ENCODE results near the gene LRCOL1. TPM values are rescaled to one million over a fixed set of nuclear protein-coding genes. Genes with fewer than 3 reads are reported as not detected.

LRCOL1 gene
- total RNA-seq, 1 donor = not detected

GRCh38 chr12:132634411-132634990, 24.1 kb upstream of the LRCOL1 start:
- no peak overlapping the region for H3K4me3 ChIP-seq (ENCODE audit: low read depth, low read length)
- no peak for TF ChIP-seq CTCF (IDR thresholded peaks at IDR 0.05; ENCODE audit: insufficient read depth, low read length)
- DNase-seq (ENCODE audit: low read depth) = no peak

- no peak for DNase-seq (ENCODE audit: low read depth)
- TF ChIP-seq CTCF (IDR thresholded peaks at IDR 0.05; ENCODE audit: insufficient read depth, low read length) = no peak
- no peak overlapping the region for H3K4me3 ChIP-seq (ENCODE audit: low read depth, low read length)
Measured at GRCh38 chr12:132633901-132634300, 23.5 kb upstream of the LRCOL1 start.

- no peak overlapping the region for H3K4me3 ChIP-seq (ENCODE audit: low read depth, low read length)
- no peak for DNase-seq (ENCODE audit: low read depth)
- TF ChIP-seq CTCF (IDR thresholded peaks at IDR 0.05; ENCODE audit: insufficient read depth, low read length) = no peak
Measured at GRCh38 chr12:132633398-132633797, 23.0 kb upstream of the LRCOL1 start.

DNA sequence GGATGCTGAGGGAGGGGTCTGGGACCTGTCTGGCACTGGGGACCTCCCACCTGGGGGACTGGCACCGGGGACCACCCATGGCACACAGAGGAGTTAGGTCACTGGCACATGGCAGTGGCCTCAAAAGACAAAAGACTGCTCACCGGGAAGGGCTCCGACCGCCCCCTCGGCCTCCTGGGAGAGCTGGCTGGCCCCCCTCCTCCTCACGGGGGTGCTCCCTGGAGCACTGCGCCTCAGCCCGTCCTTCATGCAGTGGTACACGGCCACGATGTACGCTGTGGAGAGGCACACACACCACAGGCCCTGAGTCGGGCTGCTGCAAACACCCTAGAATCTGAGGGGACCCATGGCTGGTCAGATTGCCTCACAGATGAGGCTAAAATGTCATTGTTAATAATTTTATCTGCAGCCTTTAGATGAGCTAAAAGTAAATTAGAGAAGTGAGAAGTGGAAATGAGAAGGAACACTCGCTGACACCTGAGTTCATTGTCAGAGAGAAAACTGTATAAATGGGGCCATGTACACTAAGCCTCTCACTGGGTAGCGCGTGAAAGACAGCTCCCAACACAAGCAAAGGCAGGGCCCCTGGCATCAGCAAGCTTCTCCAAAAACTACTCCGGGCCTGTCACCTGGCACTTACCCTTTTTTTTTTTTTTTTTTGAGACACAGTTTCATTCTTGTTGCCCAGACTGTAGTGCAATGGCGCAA, 22.3 kb upstream of the LRCOL1 start:
- no peak for TF ChIP-seq CTCF (IDR thresholded peaks at IDR 0.05; ENCODE audit: insufficient read depth, low read length)
- no peak for DNase-seq (ENCODE audit: low read depth)
- no peak overlapping the region for H3K4me3 ChIP-seq (ENCODE audit: low read depth, low read length)

DNA sequence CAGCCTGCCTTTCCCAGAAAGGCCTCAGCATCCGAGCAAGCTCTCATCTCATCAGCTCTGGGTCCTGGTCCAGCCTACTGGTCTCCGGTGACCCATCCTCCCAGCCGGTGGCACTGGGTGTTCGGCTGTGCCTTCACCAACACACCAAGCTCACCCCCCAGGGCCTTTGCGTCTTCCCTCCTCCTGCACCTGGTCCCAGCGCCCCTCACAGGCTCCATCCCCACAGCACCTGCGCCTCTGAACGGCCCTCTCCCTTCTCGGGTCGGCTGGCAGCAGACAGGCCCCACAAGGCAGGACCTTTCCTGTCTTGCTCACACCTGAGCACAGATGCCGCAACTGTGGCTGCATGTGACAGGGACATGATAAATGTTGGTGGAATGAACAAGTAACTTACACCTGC, 21.3 kb upstream of the LRCOL1 start:
- DNase-seq (ENCODE audit: low read depth) = no peak
- TF ChIP-seq CTCF (IDR thresholded peaks at IDR 0.05; ENCODE audit: insufficient read depth, low read length) = no peak
- H3K4me3 ChIP-seq (ENCODE audit: low read depth, low read length) = no peak overlapping the region

- no peak overlapping the region for H3K4me3 ChIP-seq (ENCODE audit: low read depth, low read length)
- no peak for TF ChIP-seq CTCF (IDR thresholded peaks at IDR 0.05; ENCODE audit: insufficient read depth, low read length)
- DNase-seq (ENCODE audit: low read depth) = no peak
Measured at GRCh38 chr12:132630672-132631071, 20.3 kb upstream of the LRCOL1 start.

Measured in fibroblast of the aortic adventitia (primary cell).